ENCODE measurements around the gene KIF13A.

Gene KIF13A

DNA sequence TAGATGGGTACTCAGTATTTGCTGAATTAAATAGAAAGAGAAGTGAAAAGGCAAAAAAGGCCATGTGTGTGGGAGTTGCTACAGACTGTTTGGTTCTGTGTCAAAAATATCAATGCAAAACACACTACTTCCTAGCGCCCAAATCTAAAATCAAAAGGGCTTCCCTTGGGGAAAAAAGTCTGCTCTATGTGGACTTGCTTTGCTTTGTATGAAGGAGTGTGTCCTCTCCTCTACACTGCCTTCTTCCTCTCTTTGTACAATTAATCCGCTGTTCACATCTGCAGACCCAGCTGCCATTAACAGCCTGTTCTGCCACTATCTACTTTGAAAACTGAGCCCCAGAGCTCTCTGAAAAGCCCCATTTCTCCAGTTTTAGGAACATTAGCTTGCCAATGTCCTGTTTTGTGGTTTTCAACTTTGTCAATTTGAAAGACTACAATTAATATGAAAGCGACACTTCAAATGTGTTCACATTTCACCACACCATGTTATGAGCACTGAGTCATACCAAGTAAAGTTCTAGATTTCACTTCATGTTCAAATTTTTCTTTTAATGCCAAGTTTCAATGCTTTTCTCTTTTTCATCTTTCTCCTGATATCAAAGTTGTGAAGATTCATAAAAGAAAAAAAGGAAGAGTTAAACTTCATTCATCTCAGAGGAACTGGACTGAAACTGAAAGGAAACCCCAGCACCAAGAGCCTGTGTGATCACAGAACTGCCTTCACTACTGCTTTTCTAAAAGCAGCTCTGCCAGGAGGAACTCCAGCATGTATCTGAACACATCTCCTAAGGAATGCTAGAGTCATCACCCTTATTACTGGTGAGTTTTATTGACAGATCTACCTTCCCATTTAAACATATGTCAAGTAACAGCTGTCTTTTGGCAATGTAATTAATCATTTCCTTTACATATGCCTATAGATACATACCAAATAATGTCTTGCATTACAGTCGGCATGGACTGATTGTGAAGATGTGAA, 102.6 kb downstream of the KIF13A start:
- no peak for DNase-seq
- Histone ChIP-seq H3K4me1 (no peaks in the 10 kb centered on the region), H3K36me3 (no peaks in the 10 kb centered on the region), H3K9me3 (no peaks in the 10 kb centered on the region), H3K4me3 (ENCODE audit: low read depth, low read length) (no peak overlapping the region), H3K27me3 (no peaks in the 10 kb centered on the region)
- TF ChIP-seq, protein P1, sequence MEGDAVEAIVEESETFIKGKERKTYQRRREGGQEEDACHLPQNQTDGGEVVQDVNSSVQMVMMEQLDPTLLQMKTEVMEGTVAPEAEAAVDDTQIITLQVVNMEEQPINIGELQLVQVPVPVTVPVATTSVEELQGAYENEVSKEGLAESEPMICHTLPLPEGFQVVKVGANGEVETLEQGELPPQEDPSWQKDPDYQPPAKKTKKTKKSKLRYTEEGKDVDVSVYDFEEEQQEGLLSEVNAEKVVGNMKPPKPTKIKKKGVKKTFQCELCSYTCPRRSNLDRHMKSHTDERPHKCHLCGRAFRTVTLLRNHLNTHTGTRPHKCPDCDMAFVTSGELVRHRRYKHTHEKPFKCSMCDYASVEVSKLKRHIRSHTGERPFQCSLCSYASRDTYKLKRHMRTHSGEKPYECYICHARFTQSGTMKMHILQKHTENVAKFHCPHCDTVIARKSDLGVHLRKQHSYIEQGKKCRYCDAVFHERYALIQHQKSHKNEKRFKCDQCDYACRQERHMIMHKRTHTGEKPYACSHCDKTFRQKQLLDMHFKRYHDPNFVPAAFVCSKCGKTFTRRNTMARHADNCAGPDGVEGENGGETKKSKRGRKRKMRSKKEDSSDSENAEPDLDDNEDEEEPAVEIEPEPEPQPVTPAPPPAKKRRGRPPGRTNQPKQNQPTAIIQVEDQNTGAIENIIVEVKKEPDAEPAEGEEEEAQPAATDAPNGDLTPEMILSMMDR (IDR thresholded peaks at IDR 0.05; ENCODE audit: low read depth, low read length), result no peak

DNA sequence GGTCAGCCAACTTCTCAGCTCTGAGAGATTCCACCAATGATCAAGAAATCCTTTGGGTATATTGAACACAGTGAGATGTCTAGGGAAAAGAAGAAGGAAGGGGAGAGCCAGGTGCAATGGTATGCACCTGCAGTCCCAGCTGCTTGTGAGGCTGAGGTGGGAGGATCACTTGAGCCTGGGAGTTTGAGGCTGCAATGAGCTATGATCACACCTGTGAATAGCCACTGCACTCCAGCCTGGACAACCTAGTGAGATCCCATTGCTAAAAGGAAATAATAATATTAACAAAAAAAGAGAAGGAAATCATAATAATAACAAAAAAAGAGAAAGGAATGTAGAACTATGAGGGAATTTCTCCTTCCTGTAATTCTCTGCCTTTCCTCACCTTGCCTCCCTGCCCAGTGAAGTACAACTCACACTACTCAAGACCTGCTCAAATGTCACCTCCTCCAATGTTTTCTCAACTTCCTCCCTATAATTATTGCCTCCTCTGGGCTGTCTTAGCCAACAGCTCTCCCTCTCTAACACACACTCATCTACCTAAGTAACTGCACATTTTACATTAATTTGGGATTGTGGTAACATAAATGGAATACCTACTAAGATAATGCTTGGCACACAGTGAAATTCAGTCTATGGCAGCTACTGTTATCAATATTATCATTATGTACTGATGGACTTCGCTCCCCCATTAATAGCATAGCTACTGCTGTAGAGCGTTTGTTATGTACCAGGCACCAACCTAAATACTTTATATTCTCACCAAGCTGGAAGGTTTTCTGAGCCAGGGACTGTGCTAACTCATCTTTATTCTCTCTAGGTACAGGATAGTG, 103.6 kb downstream of the KIF13A start:
- Histone ChIP-seq H3K27me3 (no peaks in the 10 kb centered on the region), H3K4me3 (ENCODE audit: low read depth, low read length) (no peak overlapping the region), H3K9me3 (no peaks in the 10 kb centered on the region), H3K36me3 (no peaks in the 10 kb centered on the region), H3K4me1 (no peaks in the 10 kb centered on the region)
- TF ChIP-seq, protein P1 (IDR thresholded peaks at IDR 0.05; ENCODE audit: low read depth, low read length), result no peak
- no peak for DNase-seq

DNA sequence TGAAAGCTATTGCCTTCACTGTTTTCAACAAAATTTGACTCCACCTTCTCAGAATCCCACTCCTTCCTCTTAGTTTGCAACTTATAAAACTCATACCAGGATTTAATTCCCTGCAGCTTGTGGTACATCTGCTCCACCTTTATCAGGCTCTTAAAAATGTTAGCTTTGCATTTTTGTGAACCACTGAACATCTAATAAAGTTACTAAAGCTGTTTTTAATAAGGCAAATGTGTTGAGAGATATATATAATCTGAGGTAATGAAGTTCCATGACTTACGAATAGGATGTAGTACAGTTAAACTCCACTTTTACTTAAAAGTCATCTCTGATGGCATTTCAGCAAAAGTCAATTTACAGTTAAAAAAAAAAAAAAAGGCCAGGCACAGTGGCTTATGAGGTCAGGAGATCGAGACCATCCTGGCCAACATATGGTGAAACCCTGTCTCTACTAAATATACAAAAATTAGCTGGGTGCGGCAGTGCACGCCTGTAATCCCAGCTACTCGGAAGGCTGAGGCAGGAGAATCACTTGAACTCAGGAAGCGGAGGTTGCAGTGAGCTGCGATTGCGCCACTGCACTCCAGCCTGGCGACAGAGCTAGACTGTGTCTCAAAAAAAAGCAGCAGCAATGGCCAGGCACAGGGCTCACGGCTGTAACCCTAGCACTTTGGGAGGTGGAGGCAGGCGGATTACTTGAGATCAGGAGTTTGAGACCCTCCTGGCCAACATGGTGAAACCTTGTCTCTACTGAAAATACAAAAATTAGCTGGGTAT, 106.2 kb downstream of the KIF13A start:
- H3K27me3 ChIP-seq, result no peaks in the 10 kb centered on the region
- TF ChIP-seq, protein P1 (IDR thresholded peaks at IDR 0.05; ENCODE audit: low read depth, low read length), result no peak
- no peak for DNase-seq
- no peaks in the 10 kb centered on the region for H3K4me1 ChIP-seq
- no peaks in the 10 kb centered on the region for H3K36me3 ChIP-seq
- no peaks in the 10 kb centered on the region for H3K9me3 ChIP-seq
- no peak overlapping the region for H3K4me3 ChIP-seq (ENCODE audit: low read depth, low read length)

DNA sequence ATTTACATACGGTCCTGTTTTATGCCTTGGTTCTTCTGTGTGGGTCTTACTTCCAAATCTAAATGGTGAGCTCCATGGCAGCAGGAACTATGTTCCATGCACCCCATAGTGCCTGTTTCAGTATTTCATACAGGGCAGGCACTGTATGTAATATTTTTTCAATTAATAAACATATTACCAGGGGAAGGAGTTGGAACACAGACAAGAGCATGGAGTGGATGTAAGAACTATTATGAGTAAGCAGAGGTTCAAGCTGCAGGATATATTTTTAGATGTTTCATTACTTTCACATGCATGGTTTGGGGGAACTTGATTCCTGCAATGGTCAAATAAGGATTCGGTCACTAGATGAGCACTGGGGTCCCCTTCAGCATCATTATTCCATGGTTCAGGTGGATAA, 108.3 kb downstream of the KIF13A start:
- Histone ChIP-seq H3K27me3 (no peaks in the 10 kb centered on the region), H3K36me3 (no peaks in the 10 kb centered on the region), H3K4me3 (ENCODE audit: low read depth, low read length) (no peak overlapping the region), H3K9me3 (no peaks in the 10 kb centered on the region), H3K4me1 (no peaks in the 10 kb centered on the region)
- no peak for DNase-seq
- TF ChIP-seq, protein P1 (IDR thresholded peaks at IDR 0.05; ENCODE audit: low read depth, low read length), result no peak

DNA sequence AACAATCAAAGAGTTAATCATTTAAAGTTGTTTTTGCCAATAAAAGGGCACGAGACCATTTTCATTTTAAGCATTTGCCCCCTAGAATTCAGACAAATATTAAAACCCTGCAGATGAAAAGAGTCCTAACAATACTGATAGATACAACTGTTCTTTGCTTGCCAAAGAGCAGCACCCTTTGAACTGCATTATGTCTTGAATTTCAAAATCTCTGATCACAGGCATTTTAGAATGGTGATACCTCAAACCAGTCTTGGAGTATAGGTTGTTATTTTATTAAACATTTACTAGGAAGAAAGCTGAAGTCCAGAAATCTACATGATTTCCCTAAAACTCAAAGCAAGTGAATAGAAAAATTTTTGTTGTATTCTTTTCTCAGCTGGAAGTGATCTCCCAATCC, 108.7 kb downstream of the KIF13A start:
- no peak overlapping the region for H3K4me3 ChIP-seq (ENCODE audit: low read depth, low read length)
- no peaks in the 10 kb centered on the region for H3K4me1 ChIP-seq
- no peaks in the 10 kb centered on the region for H3K36me3 ChIP-seq
- no peaks in the 10 kb centered on the region for H3K27me3 ChIP-seq
- no peaks in the 10 kb centered on the region for H3K9me3 ChIP-seq
- no peak for DNase-seq
- TF ChIP-seq, protein P1 (IDR thresholded peaks at IDR 0.05; ENCODE audit: low read depth, low read length), result no peak
